ENCODE measurements around the gene NRXN3.

The NRXN3 gene

GRCh38 chr14:78598046-78598920 lies 428.1 kb downstream of the NRXN3 start:
- peak; percentile 77 for DNase-seq

GRCh38 chr14:78605025-78605762 lies 435.0 kb downstream of the NRXN3 start:
- no peak for DNase-seq

GRCh38 chr14:78605897-78606500 lies 435.8 kb downstream of the NRXN3 start:
- DNase-seq = no peak

- no peak for DNase-seq
Measured at GRCh38 chr14:78608998-78609787, 439.0 kb downstream of the NRXN3 start.

- DNase-seq = no peak
Measured at GRCh38 chr14:78610994-78611393, 440.8 kb downstream of the NRXN3 start.

GRCh38 chr14:78611796-78612571 lies 441.8 kb downstream of the NRXN3 start:
- DNase-seq = no peak

- no peak for DNase-seq
Measured at GRCh38 chr14:78612666-78613065, 442.5 kb downstream of the NRXN3 start.

GRCh38 chr14:78614593-78614992 lies 444.4 kb downstream of the NRXN3 start:
- DNase-seq = peak; percentile 40

- DNase-seq = no peak
Measured at GRCh38 chr14:78617735-78618134, 447.6 kb downstream of the NRXN3 start.

GRCh38 chr14:78618368-78618767 lies 448.2 kb downstream of the NRXN3 start:
- no peak for DNase-seq

- DNase-seq = no peak
Measured at GRCh38 chr14:78627114-78627513, 456.9 kb downstream of the NRXN3 start.

GRCh38 chr14:78631551-78631950 lies 461.4 kb downstream of the NRXN3 start:
- no peak for DNase-seq

- DNase-seq = peak; percentile 98
Measured at GRCh38 chr14:78633752-78634151, 463.6 kb downstream of the NRXN3 start.

GRCh38 chr14:78637489-78637888 lies 467.3 kb downstream of the NRXN3 start:
- peak; percentile 77 for DNase-seq

GRCh38 chr14:78637908-78638475 lies 467.8 kb downstream of the NRXN3 start:
- DNase-seq = peak; percentile 83

- DNase-seq = peak; percentile 83
Measured at GRCh38 chr14:78638926-78639325, 468.8 kb downstream of the NRXN3 start.

GRCh38 chr14:78644824-78645559 lies 474.8 kb downstream of the NRXN3 start:
- peak; percentile 100 for DNase-seq

GRCh38 chr14:78652727-78653126 lies 482.6 kb downstream of the NRXN3 start:
- no peak for DNase-seq

- DNase-seq = no peak
Measured at GRCh38 chr14:78653173-78653572, 483.0 kb downstream of the NRXN3 start.

GRCh38 chr14:78657451-78657850 lies 487.3 kb downstream of the NRXN3 start:
- no peak for DNase-seq

GRCh38 chr14:78664841-78665240 lies 494.7 kb downstream of the NRXN3 start:
- no peak for DNase-seq
